Measurements from ENCODE around the gene CRP. TPM values are rescaled to one million over a fixed set of nuclear protein-coding genes. Genes with fewer than 3 reads are reported as not detected.
"Not testable (repeated sequence)": the region's sequence is repeated elsewhere in the genome, so short reads cannot be mapped to it uniquely, and the experiment has no call there.

The CRP gene
- total RNA-seq, 2 donors from 2014 or later, result 1.2 TPM; not detected in 1

- TF ChIP-seq CTCF (conservative IDR thresholded peaks at IDR 0.05), result no peak
Measured at GRCh38 chr1:159675046-159675445, 39.3 kb downstream of the CRP start.

DNA sequence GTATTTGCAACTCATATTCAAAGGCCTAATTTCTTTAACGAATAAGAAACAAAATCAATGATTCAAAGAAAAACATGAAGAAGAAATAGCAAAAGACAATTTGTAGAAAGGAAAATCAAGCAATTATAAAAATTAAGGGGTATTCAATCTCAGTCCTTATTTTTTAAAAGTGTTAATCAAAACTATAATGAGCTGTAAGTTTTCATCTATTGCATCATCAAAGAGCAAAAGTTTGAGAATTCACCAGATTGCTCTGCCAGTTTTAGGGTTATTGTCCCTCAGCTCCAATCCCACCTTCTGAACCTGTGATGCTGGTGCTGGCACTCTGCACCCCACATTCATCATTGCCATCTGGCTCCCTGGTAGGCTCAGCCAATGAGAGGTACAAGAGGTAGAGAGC lies 42.0 kb downstream of the CRP start:
- H3K27ac Mint-ChIP-seq; H3K27me3 ChIP-seq (ENCODE audit: control insufficient read depth, insufficient read depth, low read length, poor library complexity, severe bottlenecking); H3K36me3 Mint-ChIP-seq (ENCODE audit: low read depth); H3K9me3 ChIP-seq (ENCODE audit: control insufficient read depth, low read length); H3K36me3 ChIP-seq (ENCODE audit: control insufficient read depth, insufficient read depth, low read length); DNase-seq; H3K4me3 ChIP-seq (ENCODE audit: low read length); H3K9ac ChIP-seq (ENCODE audit: extremely low read depth, low read length, poor library complexity, severe bottlenecking); H3K27me3 Mint-ChIP-seq (ENCODE audit: insufficient read depth); H3K27ac ChIP-seq (ENCODE audit: low read depth, low read length); H3K4me1 Mint-ChIP-seq; H3K4me3 Mint-ChIP-seq; H3K4me1 ChIP-seq (ENCODE audit: control insufficient read depth, insufficient read depth, low read length): not testable (repeated sequence)
- WGBS, 2 experiments (ENCODE audit: insufficient coverage in 1 of 2, insufficient read length in 1 of 2), result no CpG with 5 or more reads among the region's 1 CpG
- peaks cover 10% of the 10 kb centered on the region for H3K9me3 Mint-ChIP-seq

More at GRCh38 chr1:159675046-159675445, 39.3 kb downstream of the CRP start:
- DNase-seq, result no peak
- Histone ChIP-seq H3K9me3 (ENCODE audit: control insufficient read depth, low read length) (no peaks in the 10 kb centered on the region), H3K9ac (ENCODE audit: extremely low read depth, low read length, poor library complexity, severe bottlenecking) (no peak overlapping the region), H3K4me3 (ENCODE audit: low read length) (no peak overlapping the region), H3K36me3 (ENCODE audit: control insufficient read depth, insufficient read depth, low read length) (no peaks in the 10 kb centered on the region), H3K27me3 (ENCODE audit: control insufficient read depth, insufficient read depth, low read length, poor library complexity, severe bottlenecking) (no peaks in the 10 kb centered on the region), H3K4me1 (ENCODE audit: control insufficient read depth, insufficient read depth, low read length) (no peaks in the 10 kb centered on the region), H3K27ac (ENCODE audit: low read depth, low read length) (no peak overlapping the region)
- WGBS, 2 experiments (ENCODE audit: insufficient coverage in 1 of 2, insufficient read length in 1 of 2), result 85 to 100% methylated on average over 1 of the region's 1 CpG
- no peaks in the 10 kb centered on the region for H3K4me1 Mint-ChIP-seq
- H3K27ac Mint-ChIP-seq, result no peak overlapping the region
- H3K27me3 Mint-ChIP-seq (ENCODE audit: insufficient read depth), result no peaks in the 10 kb centered on the region
- H3K9me3 Mint-ChIP-seq, result peaks cover 16% of the 10 kb centered on the region
- H3K36me3 Mint-ChIP-seq (ENCODE audit: low read depth), result no peaks in the 10 kb centered on the region
- H3K4me3 Mint-ChIP-seq, result no peak overlapping the region

DNA sequence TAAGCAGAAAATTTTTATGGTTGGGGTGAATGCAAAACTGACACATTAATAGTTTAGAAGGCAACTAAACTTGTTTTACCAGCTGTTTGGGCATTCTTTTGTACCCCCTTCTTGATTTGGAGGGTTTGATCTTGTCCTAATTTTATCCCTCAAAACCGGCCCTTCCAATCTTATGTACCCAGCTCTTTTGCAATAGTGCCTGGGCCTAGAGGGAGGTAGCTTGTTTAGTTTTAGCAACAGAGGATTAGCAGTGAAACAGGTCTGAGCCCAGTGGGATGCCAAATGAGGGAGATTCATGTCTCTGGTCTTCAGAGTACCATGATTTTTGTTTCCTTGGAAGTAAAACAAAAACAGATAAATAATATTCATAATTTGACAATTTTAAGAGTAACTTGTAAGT lies 45.1 kb downstream of the CRP start:
- peaks cover 26% of the 10 kb centered on the region for H3K9me3 Mint-ChIP-seq
- H3K9me3 ChIP-seq (ENCODE audit: control insufficient read depth, low read length), result peaks cover 2% of the 10 kb centered on the region
- H3K27me3 ChIP-seq (ENCODE audit: control insufficient read depth, insufficient read depth, low read length, poor library complexity, severe bottlenecking), result no peaks in the 10 kb centered on the region
- no peak overlapping the region for H3K27ac ChIP-seq (ENCODE audit: low read depth, low read length)
- H3K27ac Mint-ChIP-seq, result no peak overlapping the region
- no peaks in the 10 kb centered on the region for H3K36me3 Mint-ChIP-seq (ENCODE audit: low read depth)
- peaks cover 5% of the 10 kb centered on the region for H3K4me1 ChIP-seq (ENCODE audit: control insufficient read depth, insufficient read depth, low read length)
- H3K27me3 Mint-ChIP-seq (ENCODE audit: insufficient read depth), result no peaks in the 10 kb centered on the region
- WGBS, 2 experiments (ENCODE audit: insufficient coverage in 1 of 2, insufficient read length in 1 of 2), result 56% methylated on average over 1 of the region's 1 CpG; no CpG with 5 or more reads in 1 of the 2 experiments
- H3K4me3 ChIP-seq (ENCODE audit: low read length), result no peak overlapping the region
- no peak overlapping the region for H3K4me3 Mint-ChIP-seq
- no peak overlapping the region for H3K9ac ChIP-seq (ENCODE audit: extremely low read depth, low read length, poor library complexity, severe bottlenecking)
- peaks cover 3% of the 10 kb centered on the region for H3K4me1 Mint-ChIP-seq
- TF ChIP-seq CTCF (conservative IDR thresholded peaks at IDR 0.05), result no peak
- no peaks in the 10 kb centered on the region for H3K36me3 ChIP-seq (ENCODE audit: control insufficient read depth, insufficient read depth, low read length)
- DNase-seq, result no peak

- no peak overlapping the region for H3K9ac ChIP-seq (ENCODE audit: extremely low read depth, low read length, poor library complexity, severe bottlenecking)
- no peaks in the 10 kb centered on the region for H3K27me3 ChIP-seq (ENCODE audit: control insufficient read depth, insufficient read depth, low read length, poor library complexity, severe bottlenecking)
- Mint-ChIP-seq H3K36me3 (ENCODE audit: low read depth) (no peaks in the 10 kb centered on the region), H3K27ac (no peak overlapping the region), H3K4me1 (peaks cover 3% of the 10 kb centered on the region), H3K9me3 (peaks cover 27% of the 10 kb centered on the region), H3K27me3 (ENCODE audit: insufficient read depth) (no peaks in the 10 kb centered on the region), H3K4me3 (no peak overlapping the region)
- peaks cover 8% of the 10 kb centered on the region for H3K9me3 ChIP-seq (ENCODE audit: control insufficient read depth, low read length)
- TF ChIP-seq CTCF (conservative IDR thresholded peaks at IDR 0.05), result no peak
- no peak for DNase-seq
- no peak overlapping the region for H3K4me3 ChIP-seq (ENCODE audit: low read length)
- H3K4me1 ChIP-seq (ENCODE audit: control insufficient read depth, insufficient read depth, low read length), result peaks cover 5% of the 10 kb centered on the region
- H3K36me3 ChIP-seq (ENCODE audit: control insufficient read depth, insufficient read depth, low read length), result no peaks in the 10 kb centered on the region
- 95% methylated on average over 2 of the region's 3 CpGs; no CpG with 5 or more reads in 1 of the 2 experiments for WGBS, 2 experiments (ENCODE audit: insufficient coverage in 1 of 2, insufficient read length in 1 of 2)
- no peak overlapping the region for H3K27ac ChIP-seq (ENCODE audit: low read depth, low read length)
Measured at GRCh38 chr1:159668739-159669138, 45.6 kb downstream of the CRP start.

All from endodermal cell (in vitro differentiated cells).